SJCRH30 (cell line): ENCODE results near the gene GNAO1. TPM values are rescaled to one million over a fixed set of nuclear protein-coding genes. Genes with fewer than 3 reads are reported as not detected.
A peak's percentile ranks its signal among the peaks of the same experiment; 100 is the strongest.

Experiments
- DNase-seq, 2 experiments: peaks; one replicate each; pipeline ENCODE4 v3.0.0-alpha.2; 2015 to 2020
- H3K27ac ChIP-seq: fragments of 250-450 bp; sonication (Bioruptor Pico); 2 replicates; pipeline ENCODE4 v1.5.1; 2020; ENCODE audit warnings: mild to moderate bottlenecking, moderate library complexity
- H3K27me3 ChIP-seq: fragments of 250-450 bp; sonication (Bioruptor Pico); 2 replicates; pipeline ENCODE4 v1.5.1; 2020; ENCODE audit warnings: mild to moderate bottlenecking, moderate library complexity
- H3K36me3 ChIP-seq: fragments of 250-450 bp; sonication (Bioruptor Pico); 2 replicates; pipeline ENCODE4 v1.5.1; 2020; ENCODE audit warnings: mild to moderate bottlenecking, moderate library complexity
- H3K4me1 ChIP-seq: fragments of 250-450 bp; sonication (Bioruptor Pico); 2 replicates; pipeline ENCODE4 v1.5.1; 2020; ENCODE audit warnings: mild to moderate bottlenecking, moderate library complexity
- H3K4me3 ChIP-seq: fragments of 250-450 bp; sonication (Bioruptor Pico); 2 replicates; pipeline ENCODE4 v1.5.1; 2020; ENCODE audit warnings: mild to moderate bottlenecking, moderate library complexity
- H3K9me3 ChIP-seq: fragments of 250-450 bp; sonication (Bioruptor Pico); replicated peaks from 2 replicates; pipeline ENCODE4 v1.5.1; 2020; ENCODE audit warnings: mild to moderate bottlenecking, moderate library complexity
- total RNA-seq: library from RNA; depleted of rRNA; stranded (reverse); fragments of >200 nt; shearing (Covaris generic); gene quantifications from 2 replicates; pipeline ENCODE4 v1.2.3, GENCODE V29; 2014

GNAO1 gene
- total RNA-seq, 1 experiment from 2014 or later: 2.3 TPM

DNA sequence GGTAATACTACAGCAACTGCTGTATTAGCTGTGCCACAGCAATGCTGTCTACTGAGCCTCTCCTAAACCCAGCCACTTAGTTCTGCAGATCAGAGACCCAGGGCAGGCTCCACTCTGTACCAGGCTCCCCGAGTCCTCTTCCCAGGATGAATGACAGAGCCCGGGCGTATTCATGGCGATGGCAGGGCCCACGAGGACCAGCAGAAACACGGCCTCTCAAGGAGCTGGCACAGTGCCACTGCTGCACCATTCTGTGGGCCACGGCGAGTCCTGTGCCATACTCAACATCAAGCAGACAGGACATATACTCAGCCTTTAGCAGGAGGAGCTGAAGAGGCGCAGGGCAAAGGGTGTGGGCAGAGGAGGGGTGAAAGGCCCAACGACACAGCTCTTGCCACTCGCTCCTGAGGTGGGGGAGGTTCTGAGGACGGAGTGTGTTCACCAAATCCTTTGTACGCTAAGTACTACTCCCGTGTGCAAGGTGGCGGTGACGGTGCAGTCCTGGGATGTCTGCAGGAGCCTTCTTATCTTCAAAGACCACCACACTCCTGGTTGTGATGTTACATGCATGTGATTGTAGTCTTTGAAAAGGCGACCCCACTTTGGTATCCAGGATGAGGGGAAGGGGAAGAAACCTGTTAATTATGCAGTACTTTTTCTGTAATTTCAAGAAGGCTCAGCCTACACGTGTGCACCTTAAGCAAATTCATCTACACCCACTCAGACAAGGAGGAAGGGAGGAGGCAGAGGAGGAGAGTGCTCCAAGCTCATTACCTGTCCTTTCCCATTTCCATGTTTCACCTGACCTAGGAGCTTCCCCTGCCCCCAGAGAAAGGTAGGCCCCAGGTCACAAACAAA, 136.0 kb downstream of the GNAO1 start:
- no peak for DNase-seq
- Histone ChIP-seq H3K4me1 (no peaks in the 10 kb centered on the region), H3K4me3 (no peak overlapping the region), H3K27ac (no peak overlapping the region), H3K9me3 (no peaks in the 10 kb centered on the region), H3K36me3 (no peaks in the 10 kb centered on the region), H3K27me3 (no peaks in the 10 kb centered on the region)

DNA sequence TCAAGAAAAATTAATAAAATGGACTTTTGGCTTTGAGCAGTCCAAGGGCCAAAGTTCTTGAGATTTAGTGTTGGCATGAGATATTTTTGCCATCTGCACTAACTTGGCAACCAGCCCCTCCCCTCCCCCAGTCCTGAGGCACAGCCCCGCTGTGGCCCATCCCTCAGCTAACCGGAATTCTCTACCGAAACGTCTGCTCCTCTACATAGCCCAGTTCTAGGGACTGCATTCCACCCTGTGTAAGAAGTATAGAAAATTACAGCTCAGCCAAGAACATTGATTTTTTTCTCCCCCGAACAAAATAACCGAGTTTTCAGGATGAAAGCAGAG, 136.6 kb downstream of the GNAO1 start:
- DNase-seq: no peak
- no peaks in the 10 kb centered on the region for H3K9me3 ChIP-seq
- H3K4me1 ChIP-seq: no peaks in the 10 kb centered on the region
- no peaks in the 10 kb centered on the region for H3K36me3 ChIP-seq
- H3K27me3 ChIP-seq: no peaks in the 10 kb centered on the region
- H3K27ac ChIP-seq: no peak overlapping the region
- no peak overlapping the region for H3K4me3 ChIP-seq

DNA sequence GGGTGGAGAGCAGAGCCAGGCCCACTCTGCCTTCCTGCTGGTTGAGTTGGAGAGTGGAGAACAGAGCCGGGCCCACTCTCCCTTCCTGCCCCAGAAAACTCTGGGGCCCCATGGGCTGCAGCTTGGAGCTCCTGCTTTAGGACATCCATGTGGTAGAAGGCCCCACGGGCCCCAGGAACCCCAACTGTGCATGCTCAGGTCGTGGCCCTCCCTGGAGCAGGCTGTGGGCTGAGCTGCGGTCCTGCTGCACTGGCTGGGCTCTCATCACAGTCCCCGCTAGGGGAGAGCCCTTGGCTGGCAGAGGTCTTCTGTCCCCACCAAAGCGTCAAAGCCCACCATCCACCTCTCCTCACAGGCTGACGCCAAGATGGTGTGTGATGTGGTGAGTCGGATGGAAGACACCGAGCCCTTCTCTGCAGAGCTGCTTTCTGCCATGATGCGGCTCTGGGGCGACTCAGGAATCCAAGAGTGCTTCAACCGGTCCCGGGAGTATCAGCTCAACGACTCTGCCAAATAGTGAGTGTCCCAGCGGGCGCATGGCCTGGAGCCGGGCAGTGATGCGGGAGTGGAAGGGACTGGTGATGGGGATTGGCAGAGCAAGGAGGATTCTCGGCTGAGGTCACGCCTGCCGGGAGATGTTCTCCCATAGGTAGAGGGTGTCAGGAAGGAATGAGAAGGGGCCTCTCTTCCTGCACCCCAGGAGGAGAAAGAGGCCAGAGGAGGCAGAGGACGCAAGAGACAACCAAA, 137.2 kb downstream of the GNAO1 start:
- H3K36me3 ChIP-seq: no peaks in the 10 kb centered on the region

DNA sequence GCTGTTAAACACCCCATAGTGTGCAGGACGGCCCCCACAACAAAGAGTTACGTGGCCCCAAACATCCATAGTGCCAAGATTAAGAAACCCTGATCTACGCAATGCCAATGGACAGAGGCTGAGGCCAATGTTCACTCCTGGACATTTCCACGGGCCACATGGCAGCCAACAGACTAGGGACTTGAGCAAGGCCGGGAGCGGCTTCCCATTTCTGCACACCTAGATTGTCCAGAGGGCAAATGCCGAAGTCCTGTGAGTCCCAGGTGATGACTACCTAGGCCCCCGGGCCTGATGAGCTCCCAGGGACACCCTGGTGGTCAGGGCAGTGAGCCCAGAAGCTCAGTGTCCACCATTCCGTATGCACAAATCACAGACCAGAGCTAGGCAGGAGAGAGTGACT, 138.6 kb downstream of the GNAO1 start:
- H3K9me3 ChIP-seq: no peaks in the 10 kb centered on the region
- H3K27me3 ChIP-seq: no peaks in the 10 kb centered on the region
- H3K27ac ChIP-seq: no peak overlapping the region
- no peak overlapping the region for H3K4me3 ChIP-seq
- no peaks in the 10 kb centered on the region for H3K36me3 ChIP-seq
- no peak for DNase-seq
- H3K4me1 ChIP-seq: no peaks in the 10 kb centered on the region

More for the DNA sequence above, 137.2 kb downstream of the GNAO1 start:
- Histone ChIP-seq H3K27me3 (no peaks in the 10 kb centered on the region), H3K4me3 (no peak overlapping the region), H3K9me3 (no peaks in the 10 kb centered on the region), H3K4me1 (no peaks in the 10 kb centered on the region), H3K27ac (no peak overlapping the region)
- DNase-seq: no peak

DNA sequence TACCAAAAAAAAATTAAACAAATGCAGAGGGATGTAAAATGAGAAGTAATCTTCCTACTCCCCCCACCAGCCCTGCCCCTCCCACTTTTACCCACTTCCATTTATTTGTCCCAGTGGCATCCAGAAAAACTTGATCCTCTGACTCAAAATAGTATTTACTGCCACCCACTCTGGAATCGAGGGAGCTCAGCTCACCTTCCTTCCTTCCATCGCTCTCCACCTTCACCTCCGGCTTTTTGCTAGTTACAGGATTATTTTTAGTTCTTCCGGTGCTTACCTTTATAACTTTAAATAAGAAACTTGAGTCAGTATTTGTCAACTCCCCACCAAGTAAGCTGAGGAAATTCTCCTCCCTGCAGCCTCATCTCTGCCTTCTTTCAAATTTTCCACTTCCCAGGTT, 139.2 kb downstream of the GNAO1 start:
- no peaks in the 10 kb centered on the region for H3K36me3 ChIP-seq
- no peak for DNase-seq
- no peak overlapping the region for H3K27ac ChIP-seq
- no peak overlapping the region for H3K4me3 ChIP-seq
- no peaks in the 10 kb centered on the region for H3K4me1 ChIP-seq
- H3K9me3 ChIP-seq: no peaks in the 10 kb centered on the region
- H3K27me3 ChIP-seq: no peaks in the 10 kb centered on the region

DNA sequence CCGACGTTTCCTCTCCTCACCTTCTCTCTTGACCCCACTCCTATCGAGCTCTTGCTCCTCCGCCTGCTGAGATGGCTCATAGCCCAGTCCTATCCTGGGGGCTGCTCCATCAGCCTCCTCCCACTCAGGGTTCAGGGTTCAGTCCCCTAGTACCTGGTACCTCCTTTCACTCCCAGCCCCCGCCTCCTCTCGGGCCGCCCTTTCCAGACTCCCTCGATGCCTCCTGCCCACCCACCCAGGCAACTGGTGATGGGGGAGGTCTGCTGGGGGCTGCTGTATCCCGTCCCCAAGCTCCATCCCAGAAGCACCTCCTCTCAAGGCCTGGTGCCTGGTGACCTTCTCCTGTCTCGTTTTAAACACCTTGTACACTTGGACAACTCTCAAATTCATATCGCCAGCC, 140.1 kb downstream of the GNAO1 start:
- Histone ChIP-seq H3K27ac (no peak overlapping the region), H3K27me3 (no peaks in the 10 kb centered on the region), H3K36me3 (no peaks in the 10 kb centered on the region), H3K9me3 (no peaks in the 10 kb centered on the region), H3K4me3 (no peak overlapping the region), H3K4me1 (no peaks in the 10 kb centered on the region)
- DNase-seq: no peak

DNA sequence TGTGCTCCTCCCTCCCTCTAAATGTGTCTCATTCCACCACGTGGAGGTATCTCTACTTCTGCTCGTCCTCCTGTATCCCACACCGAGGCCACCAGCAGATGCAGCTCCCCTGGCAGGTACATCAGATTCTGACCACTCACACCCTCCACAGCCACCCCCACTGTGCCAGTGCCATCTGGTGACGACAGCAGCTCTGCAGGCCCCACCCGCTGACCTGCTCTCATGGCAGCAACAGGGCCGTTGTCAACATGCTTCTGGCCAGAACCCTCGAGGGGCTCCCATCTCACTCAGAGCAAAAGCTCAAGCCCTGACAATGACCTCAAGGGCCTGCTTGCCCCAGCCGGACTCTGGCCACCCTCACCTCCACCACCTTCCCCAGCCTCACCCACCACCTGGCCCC, 140.6 kb downstream of the GNAO1 start:
- H3K27me3 ChIP-seq: no peaks in the 10 kb centered on the region
- no peaks in the 10 kb centered on the region for H3K9me3 ChIP-seq
- no peak overlapping the region for H3K4me3 ChIP-seq
- H3K36me3 ChIP-seq: no peaks in the 10 kb centered on the region
- no peaks in the 10 kb centered on the region for H3K4me1 ChIP-seq
- DNase-seq: no peak
- no peak overlapping the region for H3K27ac ChIP-seq

DNA sequence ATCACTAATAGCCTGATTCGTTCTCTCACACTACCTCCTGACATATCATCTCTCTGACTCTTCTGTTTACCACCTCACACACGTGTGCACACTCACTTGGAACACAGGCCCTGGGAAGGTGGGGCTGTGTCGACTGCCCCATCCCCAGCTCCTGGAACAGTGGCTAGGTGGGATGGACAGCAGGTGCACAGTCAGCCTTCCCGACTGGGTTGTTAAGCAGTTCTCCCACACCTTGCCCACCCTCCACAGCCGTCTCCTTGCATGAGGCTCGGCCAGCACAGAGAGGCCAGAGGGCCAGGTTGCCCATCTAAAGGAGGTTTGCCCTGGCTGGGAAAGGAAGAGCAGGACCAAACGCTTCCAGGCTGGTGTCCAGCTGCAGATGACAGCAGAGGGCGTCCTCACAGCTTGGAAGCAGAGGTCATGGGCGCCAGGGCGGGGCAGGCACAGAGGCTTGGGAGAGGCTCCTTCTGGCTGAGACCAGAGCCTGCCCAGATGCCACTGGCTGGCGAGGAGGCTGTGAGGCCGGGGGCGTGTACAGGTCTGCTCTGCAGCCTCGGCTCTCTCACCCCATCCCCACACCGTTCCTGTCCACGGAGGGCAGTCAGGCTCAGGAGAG, 141.3 kb downstream of the GNAO1 start:
- H3K4me3 ChIP-seq: no peak overlapping the region
- H3K27ac ChIP-seq: no peak overlapping the region
- peak; percentile 57 to 63 for DNase-seq
- H3K4me1 ChIP-seq: no peaks in the 10 kb centered on the region
- no peaks in the 10 kb centered on the region for H3K36me3 ChIP-seq
- H3K9me3 ChIP-seq: no peaks in the 10 kb centered on the region
- H3K27me3 ChIP-seq: no peaks in the 10 kb centered on the region

DNA sequence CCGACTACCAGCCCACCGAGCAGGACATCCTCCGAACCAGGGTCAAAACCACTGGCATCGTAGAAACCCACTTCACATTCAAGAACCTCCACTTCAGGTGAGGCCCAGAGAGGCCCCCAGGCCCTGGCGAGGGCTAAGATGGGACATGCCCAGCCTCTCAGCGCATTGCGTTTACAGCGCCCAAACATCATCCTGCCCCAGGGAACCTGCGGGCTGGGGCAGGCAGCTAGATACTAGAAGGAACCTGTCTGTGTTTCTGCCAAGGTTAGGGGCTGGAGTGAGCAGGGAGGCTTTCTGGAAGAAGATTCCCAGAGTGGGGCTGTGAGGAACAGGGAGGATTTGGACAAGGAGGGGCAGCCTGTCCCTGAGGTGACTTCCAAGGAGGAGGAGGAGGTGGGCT, 143.5 kb downstream of the GNAO1 start:
- DNase-seq: no peak
- Histone ChIP-seq H3K27ac (no peak overlapping the region), H3K4me3 (no peak overlapping the region), H3K9me3 (no peaks in the 10 kb centered on the region), H3K4me1 (no peaks in the 10 kb centered on the region), H3K27me3 (no peaks in the 10 kb centered on the region), H3K36me3 (no peaks in the 10 kb centered on the region)

DNA sequence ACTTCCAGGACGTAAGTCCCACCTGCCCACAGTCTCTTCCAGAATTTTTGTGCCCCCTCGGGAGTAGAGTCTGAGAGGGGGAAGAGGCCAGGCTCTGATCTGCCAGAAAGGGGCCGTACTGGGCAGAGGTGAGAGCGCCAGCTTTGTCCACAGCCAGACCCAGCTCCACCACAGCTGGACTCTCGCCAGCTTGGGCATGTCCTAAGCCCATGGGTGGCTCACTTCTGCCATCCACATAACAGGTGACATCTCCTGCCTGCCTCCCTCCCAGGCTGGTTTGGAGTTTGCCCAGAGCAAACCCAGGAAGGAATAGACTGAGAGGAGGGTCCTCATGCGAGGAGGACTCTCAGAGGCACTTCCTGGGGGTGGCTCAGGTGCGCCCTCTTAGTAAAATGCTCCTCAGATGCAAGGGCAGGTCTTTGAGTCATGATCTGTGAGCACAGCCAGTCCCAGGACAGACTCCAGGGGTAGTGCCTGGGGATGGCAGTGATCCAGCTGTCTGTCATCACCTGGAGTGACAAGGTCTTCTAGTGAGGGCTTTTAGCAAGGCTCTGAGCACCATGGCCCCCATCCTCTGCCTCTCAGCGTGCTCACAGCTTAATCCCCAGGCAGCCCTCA, 144.9 kb downstream of the GNAO1 start:
- Histone ChIP-seq H3K27ac (no peak overlapping the region), H3K9me3 (no peaks in the 10 kb centered on the region), H3K4me1 (no peaks in the 10 kb centered on the region), H3K36me3 (no peaks in the 10 kb centered on the region), H3K27me3 (no peaks in the 10 kb centered on the region), H3K4me3 (no peak overlapping the region)
- DNase-seq: no peak

DNA sequence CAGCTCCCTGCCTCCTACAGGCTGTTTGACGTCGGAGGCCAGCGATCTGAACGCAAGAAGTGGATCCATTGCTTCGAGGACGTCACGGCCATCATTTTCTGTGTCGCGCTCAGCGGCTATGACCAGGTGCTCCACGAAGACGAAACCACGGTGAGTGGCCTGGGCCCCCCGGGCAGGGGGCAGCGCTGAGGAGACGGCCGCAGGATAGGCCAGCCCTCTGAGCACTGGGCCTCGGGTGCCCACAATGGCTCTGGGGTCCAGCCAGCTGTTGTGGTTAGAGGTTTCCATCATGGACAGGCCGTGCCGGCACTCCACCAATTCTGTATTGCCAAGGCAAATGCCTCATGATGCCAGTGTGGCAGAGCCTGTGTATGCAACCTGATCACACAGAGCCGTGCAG, 145.4 kb downstream of the GNAO1 start:
- H3K27me3 ChIP-seq: no peaks in the 10 kb centered on the region
- H3K9me3 ChIP-seq: no peaks in the 10 kb centered on the region
- no peak overlapping the region for H3K4me3 ChIP-seq
- no peaks in the 10 kb centered on the region for H3K4me1 ChIP-seq
- DNase-seq: no peak
- H3K27ac ChIP-seq: no peak overlapping the region
- H3K36me3 ChIP-seq: no peaks in the 10 kb centered on the region

DNA sequence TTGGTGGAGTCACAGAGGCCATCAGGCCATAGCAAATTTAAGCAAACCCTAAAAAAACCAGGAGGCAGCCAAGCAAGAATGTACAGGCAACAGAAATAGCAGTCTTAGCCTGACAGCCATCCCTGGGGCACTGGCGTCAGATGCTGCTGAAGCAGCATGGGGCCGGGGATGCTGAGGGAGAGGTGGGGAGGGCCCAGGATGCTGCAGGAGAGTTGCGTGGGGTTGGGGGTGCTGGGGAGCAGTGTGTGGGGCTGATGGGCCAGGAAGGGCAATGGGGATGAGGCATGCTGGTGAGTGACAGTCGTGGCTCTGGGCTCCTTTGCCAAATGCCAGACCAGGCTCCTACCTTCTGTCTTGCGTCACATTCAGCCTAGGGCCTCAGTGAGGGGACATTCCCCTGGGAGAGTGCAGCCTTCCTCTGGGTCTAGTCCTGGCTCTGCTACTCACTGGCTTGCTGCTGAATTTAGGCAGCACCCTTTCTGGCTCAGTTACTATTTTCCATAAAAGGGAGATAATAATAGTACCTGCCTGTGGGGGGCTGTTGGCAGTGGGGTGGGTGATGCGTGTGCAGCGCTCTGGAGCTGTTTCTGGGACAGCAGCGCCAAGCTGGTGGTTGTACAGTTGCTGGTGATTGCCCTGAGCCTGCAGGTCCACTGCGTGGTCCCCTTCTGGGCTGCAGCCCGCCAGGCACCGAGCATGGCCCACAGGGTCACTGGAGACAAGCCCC, 146.0 kb downstream of the GNAO1 start:
- DNase-seq: no peak
- Histone ChIP-seq H3K27me3 (no peaks in the 10 kb centered on the region), H3K36me3 (no peaks in the 10 kb centered on the region), H3K4me3 (no peak overlapping the region), H3K27ac (no peak overlapping the region), H3K4me1 (no peaks in the 10 kb centered on the region), H3K9me3 (no peaks in the 10 kb centered on the region)

DNA sequence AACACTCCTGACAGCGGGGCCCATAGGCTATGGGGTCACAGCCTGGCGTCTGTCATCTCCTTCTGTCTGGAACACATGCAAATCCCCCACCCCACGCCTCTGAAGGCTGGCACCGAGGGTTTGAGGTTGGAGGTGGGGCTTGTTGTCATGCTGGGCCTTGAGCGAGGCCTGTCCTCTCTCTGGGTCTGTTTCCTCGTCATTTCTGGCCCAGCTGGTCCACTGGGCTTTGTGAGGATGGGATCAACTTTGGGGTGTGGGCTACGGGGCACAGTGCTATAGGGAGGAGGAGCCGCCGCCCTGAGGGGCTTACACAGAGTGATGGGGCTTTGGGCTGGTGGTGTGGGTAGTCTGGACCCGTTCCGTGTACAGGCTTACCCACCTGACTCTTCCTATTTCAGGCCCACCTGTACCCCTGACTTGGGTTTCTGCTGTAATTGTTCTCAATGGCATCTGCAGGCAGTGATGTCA, 146.6 kb downstream of the GNAO1 start:
- DNase-seq: no peak

DNA sequence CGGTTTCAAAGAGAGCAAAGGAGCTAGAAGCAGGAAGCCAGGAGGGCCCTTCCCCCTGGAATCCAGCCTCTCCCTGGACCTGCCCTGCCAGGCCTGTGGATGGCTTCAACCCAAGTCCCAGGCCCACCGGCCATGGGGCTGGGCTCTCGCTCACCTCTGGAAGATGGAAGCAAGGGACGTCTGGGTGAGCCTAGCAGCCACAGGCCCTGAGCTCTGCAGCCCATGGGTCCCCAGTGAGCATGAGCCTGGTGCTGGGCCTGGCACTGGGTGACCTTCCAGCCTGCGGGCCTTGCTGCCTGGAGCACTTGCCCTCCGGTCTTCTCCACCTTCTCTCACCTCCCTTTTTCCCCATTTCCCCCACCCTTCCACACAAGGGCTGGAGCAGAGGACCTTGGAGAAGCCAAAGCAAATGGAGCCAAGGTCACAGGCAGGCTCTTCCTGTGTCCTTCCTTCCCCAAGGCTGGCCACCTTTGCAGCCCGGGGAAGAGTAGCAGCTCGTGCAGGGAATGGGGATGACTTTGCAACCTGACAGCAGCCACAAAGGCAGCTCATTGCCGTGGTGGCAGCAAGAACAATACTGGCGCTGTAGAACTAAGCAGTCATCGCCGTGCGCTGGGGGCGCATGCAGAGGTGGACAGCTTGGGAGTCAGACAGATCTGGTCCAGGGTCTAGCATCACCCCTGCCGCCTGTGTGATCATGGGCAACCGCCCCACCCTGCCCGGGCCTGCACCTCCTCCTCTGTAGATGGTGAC, 147.5 kb downstream of the GNAO1 start:
- Histone ChIP-seq H3K4me3 (no peak overlapping the region), H3K27me3 (no peaks in the 10 kb centered on the region), H3K27ac (no peak overlapping the region), H3K36me3 (no peaks in the 10 kb centered on the region), H3K4me1 (no peaks in the 10 kb centered on the region), H3K9me3 (no peaks in the 10 kb centered on the region)
- DNase-seq: no peak

More for the DNA sequence above, 146.6 kb downstream of the GNAO1 start:
- no peak overlapping the region for H3K4me3 ChIP-seq
- H3K27ac ChIP-seq: no peak overlapping the region
- H3K9me3 ChIP-seq: no peaks in the 10 kb centered on the region
- no peaks in the 10 kb centered on the region for H3K36me3 ChIP-seq
- no peaks in the 10 kb centered on the region for H3K27me3 ChIP-seq
- H3K4me1 ChIP-seq: no peaks in the 10 kb centered on the region
